Left forelimb (tissue), 1 donor: ENCODE data around the gene SLC1A7.

Experiments
- DNase-seq: peaks from one replicate; pipeline ENCODE4 v3.0.0-alpha.2; 2018; ENCODE audit warnings: low spot score

Gene SLC1A7

DNA sequence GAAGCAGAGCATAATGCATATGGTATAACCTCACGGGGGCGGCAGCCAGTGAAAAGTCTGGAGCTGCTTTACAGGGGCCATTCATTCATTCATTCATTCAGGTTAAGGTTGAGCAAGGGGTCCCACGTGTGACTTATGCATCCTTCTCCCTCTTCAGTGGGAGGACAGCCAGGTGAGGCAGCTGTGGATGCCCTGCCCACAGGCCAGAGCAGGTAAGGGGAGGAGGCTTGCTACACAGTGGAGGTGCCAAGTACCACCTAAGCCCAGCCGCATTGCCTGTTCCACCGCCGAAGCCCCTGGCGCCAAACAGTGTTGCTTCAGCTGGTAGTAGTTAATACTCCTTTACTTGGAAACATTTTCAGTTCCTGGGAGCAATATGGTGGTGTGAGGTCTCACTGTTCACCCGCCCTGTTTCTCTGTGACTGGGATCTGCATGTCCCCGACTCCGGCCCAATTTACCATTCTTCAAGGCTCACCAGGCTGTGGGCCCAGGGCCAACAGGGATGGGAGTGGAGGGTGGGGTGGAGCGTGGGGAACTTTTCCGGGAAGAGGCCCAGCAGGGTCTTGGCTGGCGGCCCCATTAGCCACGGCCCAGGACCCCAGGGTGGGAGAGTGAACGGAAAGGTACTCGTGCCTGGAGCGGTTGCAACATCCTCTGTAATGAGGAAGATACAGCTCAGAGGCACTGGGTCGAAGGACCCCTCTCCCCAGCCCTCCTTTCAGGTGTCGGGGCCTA, 81.1 kb downstream of the SLC1A7 start:
- peak; percentile 79 for DNase-seq

DNA sequence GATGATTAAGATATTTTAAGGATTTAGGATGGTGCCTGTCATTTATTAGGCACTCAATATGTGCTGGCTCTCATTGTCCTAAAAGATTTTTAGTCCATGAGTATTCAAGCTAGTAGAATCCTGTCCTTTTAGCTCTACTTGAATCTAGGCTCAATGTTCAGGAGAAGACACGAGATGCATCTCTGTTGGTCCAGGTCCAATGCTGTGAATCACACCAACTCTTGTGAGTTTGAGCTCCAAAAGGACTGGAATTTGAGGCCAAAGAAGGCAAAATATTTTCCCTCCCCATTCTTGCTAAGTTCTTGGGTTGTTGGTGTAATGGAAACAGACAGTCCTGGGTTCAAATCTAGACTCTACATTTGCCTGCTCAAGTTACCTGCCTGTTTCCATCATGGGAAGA, 81.9 kb downstream of the SLC1A7 start:
- no peak for DNase-seq

DNA sequence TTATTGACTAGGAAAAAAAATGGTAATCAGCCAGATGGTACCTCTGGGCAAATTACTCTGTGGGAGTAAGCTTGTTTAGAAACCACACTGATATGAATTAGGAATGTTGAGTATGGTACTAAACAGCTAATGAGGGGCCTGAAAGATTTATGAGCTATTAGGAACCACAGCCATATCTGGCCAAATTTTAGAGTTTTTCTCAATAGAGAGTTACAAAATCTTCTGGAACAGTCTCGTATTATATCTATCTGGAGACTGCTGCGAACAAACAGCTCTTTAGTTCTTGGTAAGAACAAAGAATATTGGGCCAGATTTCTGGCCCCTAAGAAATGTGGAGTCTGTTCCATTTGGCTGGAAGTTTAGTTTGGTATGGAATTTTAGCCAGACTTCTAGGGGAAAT, 85.3 kb downstream of the SLC1A7 start:
- no peak for DNase-seq

DNA sequence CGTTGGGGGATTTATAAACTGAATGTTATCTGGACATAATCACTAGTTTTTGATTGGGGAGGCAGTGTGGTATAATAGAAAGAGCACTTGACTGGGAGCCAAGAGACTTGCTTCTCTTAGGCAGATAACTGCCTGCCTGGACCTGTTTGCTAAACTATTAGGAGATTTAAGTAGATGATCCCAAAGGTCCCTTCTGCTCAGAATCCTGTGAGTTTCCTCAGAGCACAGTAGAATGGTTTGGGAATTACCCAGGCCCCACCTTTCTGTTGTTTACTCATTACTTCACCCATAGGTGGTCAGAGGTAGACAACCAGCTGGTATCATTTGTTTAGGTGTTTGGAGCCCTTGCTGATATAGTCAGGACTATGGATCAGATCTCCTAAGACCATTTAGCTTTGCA, 90.8 kb downstream of the SLC1A7 start:
- no peak for DNase-seq

DNA sequence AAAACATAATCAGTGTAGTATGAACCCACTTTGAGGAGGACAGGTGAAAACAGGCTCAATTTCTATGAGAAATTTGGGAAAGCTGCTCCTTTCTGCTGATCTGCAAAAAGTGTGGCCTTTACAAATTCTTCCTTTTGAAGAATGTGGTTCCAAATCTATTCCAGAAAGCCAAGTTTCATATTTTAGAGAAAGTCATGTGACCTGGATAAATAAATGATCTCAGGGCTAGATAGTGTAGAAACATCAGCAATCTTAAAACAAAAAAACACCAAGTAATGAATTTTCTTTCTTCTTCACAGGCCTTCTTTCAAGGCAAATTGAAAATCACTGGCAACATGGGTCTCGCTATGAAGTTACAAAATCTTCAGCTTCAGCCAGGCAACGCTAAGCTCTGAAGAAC, 92.1 kb downstream of the SLC1A7 start:
- DNase-seq = no peak

DNA sequence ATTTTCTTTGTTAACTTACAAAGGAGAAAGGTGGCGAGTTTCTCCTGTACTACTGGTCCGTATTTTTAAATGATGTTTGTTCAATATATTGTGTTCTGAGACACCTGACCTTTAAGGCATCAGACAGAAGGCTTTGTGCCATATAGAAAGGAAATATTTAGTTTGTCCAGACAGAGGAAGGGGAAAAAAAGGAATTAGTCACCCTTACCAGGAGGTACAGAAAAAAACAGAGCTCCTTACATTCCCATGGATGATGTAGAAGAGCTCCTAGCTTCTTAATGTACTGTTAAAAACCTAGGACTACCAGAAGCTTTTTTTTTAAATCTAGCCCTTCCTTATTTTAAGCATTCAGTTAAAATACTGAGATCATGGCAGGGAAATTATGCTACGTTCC, 92.9 kb downstream of the SLC1A7 start:
- no peak for DNase-seq

DNA sequence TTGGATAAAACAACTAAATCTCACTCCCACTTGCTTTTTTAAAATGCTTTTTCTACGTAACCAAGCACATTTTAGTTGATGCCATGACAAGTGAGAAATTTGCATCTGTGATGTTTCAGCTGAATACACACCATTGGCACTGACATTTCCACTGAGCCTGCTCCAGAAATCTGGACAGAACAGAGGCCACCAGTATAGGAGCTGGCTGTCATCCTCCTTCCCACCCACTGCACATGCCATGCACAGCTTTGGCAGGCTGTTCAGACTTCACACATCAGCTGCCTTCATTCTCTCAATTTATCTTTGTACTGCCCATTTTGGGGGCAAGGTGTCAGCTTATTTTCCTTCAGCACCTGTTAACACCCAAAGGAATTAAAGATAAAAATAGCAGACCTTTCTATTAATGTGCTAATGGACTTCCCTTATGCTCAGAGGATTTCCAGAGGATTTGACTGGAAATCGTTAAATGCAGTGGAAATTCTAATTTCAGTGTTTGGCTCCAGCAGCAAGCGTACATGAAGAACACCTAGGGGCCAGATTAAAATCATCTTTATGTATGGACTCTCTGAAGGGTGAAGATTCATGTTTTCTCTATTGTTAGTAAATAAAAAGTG, 93.4 kb downstream of the SLC1A7 start:
- DNase-seq = no peak

DNA sequence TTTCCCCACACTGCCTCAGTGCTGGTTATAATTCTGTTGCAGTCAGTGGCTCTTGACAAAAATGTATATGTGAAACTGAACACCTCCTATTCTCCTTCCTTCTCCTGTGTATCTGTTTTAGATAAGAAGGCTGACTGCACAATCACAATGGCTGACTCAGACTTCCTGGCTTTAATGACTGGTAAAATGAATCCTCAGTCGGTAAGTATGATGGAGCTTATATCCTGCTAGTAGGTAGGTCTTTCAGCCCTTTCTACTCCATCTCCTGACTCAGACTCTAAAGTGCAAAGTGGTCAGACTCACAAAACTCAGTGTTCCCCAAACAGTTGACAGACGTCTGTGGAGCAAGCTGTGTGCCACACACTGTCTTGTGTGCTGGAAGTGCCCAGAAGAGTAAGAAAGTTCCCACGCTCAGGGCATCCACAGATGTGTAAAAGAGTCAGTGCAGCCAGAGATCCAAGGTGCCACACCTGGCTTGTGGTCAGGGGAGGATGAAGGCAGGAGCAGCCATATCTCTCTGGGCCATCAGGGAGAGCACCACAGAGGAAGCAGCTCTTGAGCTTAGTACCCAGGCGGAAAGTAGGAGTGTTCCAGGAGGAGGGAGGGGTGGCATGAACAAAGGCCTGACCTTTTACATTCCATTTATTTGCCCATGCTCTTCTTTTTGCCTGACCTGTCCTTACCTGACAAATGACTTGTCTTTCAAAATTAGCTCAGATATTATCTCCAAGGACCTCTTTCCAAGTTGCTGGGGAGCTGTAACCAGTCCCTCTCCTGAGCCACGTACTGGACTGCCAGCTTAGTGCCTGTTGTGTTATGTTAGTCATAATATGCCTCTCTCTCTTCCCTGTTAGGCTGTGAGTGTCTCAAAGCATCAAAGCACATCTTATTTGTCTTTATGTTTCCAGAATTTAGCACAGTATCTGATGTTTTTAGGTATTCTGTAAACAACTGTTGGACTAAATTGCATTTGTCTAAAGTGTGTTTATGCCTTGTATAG, 94.4 kb downstream of the SLC1A7 start:
- DNase-seq = no peak

DNA sequence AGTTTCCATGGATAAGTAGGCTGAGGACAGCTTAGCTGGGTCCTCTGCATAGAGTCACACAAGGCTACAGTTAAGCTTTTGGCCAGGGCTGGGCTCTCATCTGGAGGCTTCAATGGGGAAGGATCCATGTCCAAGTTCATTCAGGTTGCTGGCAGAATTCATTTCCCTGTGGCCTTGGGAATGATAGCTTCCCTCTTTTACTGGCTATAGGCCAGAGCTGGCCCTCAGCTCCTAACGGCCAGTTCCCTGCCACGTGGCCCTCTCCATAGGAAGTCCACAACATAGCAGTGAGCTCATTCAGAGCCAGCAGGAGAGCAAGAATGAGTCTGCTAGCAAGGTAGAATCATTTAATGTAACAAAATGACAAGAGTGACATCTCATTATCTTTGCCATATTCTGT, 95.5 kb downstream of the SLC1A7 start:
- no peak for DNase-seq

DNA sequence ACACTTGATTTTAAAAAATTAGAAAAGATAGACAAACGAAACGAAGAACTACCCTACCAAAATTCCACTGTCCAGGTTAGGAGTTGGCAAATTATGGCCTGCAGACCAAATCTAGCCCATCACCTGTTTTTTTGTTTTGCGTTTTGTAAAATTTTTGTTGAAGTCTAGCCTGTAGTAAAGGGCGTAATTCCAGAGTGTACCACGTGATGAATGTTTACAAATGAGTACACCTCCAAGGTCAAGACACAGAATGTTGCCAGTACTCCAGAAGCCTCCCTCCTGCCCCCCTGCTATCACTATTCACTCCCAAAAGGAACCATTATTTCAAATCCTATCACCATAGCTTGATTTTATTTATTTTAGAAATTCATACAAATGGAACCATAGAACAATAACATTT, 97.5 kb downstream of the SLC1A7 start:
- no peak for DNase-seq

DNA sequence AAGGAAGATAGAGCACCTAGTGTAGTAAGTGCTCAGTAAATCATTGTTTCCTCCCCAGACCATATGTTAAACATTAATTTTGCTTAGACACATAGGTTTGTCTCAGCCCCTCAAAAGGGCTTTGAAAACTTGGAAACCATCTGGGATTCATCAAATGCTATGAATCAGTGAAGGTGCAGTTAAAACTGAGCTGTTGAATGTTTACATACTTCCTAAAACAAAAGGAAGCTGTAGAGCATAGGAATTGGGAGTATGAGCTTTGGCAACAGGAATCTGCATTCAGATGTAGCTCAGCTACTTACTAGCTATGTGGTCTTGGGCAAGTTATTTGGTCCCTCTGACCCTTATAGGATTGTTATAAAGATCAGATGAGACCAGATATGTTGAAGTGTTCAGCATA, 99.2 kb downstream of the SLC1A7 start:
- DNase-seq = no peak

DNA sequence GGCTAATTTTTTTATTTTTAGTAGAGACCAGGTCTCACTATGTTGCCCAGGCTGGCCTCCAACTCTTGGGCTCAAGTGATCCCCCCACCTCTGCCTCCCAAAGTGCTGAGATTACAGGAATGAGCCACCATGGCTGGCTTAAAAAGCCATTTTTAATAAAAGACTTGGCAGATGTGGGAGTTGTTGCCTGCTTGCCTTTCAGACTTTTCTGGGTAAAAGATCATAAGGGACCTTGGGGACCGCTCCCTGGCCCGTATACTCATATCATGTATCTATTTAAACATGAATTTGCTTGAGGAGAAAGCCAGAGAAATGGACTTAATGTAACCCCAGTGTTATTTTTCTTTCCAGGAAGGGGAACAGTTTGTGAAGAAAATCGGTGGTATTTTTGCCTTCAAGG, 103.9 kb downstream of the SLC1A7 start:
- no peak for DNase-seq
